ENCODE data around the gene BLVRB.

GRCh38 chr19:40423938-40424337 lies 41.6 kb downstream of the BLVRB start:
- TF ChIP-seq POLR2A (IDR thresholded peaks at IDR 0.05), result no peak
- TF ChIP-seq, protein P1, sequence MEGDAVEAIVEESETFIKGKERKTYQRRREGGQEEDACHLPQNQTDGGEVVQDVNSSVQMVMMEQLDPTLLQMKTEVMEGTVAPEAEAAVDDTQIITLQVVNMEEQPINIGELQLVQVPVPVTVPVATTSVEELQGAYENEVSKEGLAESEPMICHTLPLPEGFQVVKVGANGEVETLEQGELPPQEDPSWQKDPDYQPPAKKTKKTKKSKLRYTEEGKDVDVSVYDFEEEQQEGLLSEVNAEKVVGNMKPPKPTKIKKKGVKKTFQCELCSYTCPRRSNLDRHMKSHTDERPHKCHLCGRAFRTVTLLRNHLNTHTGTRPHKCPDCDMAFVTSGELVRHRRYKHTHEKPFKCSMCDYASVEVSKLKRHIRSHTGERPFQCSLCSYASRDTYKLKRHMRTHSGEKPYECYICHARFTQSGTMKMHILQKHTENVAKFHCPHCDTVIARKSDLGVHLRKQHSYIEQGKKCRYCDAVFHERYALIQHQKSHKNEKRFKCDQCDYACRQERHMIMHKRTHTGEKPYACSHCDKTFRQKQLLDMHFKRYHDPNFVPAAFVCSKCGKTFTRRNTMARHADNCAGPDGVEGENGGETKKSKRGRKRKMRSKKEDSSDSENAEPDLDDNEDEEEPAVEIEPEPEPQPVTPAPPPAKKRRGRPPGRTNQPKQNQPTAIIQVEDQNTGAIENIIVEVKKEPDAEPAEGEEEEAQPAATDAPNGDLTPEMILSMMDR (IDR thresholded peaks at IDR 0.05), result no peak

Data from uterus (tissue), 2 donors.